ENCODE data around the gene USP12.

DNA sequence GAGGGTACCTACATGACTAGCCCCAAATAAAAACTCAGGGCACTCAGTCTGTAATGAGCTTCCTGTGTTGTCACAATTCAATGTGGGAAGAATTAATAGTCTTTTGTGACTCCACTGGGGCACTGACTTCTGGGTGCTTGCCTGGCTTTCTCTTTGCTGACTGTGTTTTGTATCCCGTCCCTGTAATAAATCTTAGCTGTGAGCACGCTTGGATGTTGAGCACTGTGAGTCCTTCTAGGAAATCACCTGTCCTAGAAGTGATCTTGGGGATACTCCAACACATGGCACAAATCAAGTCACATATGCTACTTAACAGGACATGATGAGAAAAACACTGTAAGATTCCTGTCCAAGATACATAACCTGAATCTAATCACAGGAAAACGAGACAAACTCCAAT is 83.0 kb downstream of the USP12 start:
- TF ChIP-seq, protein P1, sequence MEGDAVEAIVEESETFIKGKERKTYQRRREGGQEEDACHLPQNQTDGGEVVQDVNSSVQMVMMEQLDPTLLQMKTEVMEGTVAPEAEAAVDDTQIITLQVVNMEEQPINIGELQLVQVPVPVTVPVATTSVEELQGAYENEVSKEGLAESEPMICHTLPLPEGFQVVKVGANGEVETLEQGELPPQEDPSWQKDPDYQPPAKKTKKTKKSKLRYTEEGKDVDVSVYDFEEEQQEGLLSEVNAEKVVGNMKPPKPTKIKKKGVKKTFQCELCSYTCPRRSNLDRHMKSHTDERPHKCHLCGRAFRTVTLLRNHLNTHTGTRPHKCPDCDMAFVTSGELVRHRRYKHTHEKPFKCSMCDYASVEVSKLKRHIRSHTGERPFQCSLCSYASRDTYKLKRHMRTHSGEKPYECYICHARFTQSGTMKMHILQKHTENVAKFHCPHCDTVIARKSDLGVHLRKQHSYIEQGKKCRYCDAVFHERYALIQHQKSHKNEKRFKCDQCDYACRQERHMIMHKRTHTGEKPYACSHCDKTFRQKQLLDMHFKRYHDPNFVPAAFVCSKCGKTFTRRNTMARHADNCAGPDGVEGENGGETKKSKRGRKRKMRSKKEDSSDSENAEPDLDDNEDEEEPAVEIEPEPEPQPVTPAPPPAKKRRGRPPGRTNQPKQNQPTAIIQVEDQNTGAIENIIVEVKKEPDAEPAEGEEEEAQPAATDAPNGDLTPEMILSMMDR (conservative IDR thresholded peaks at IDR 0.05; ENCODE audit: low read length), result no peak
- no peak for TF ChIP-seq EZH2phosphoT487 (IDR thresholded peaks at IDR 0.05; ENCODE audit: borderline replicate concordance)

Data from Loucy (cell line).